ENCODE results near the gene AKR1C8.
"Not testable (repeated sequence)": the region's sequence is repeated elsewhere in the genome, so short reads cannot be mapped to it uniquely, and the experiment has no call there.

Gene AKR1C8

GRCh38 chr10:5165738-5166137 is 19.2 kb downstream of the AKR1C8 start:
- no peak for DNase-seq (ENCODE audit: low read depth)

DNA sequence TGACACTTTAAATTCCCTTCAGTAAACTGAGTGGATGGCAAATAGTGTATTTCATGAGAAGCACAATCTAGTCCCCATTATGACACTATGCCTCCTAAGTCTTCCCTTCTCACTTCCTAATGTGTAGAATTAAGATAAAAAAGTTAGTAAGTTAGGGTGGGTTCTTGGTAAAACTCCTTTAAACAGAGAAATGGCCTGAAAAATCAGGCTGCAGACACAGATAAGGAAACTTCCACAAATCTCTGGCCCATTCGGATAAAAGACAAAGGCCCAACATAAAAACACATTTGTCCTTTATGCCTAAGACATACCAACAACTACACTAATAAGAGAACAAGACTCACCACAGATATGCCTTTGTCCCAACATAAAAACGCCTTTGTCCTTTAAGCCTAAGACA is 21.5 kb downstream of the AKR1C8 start:
- no peak for DNase-seq (ENCODE audit: low read depth)

- DNase-seq (ENCODE audit: low read depth) = no peak
Measured at GRCh38 chr10:5159126-5159525, 25.8 kb downstream of the AKR1C8 start.

DNA sequence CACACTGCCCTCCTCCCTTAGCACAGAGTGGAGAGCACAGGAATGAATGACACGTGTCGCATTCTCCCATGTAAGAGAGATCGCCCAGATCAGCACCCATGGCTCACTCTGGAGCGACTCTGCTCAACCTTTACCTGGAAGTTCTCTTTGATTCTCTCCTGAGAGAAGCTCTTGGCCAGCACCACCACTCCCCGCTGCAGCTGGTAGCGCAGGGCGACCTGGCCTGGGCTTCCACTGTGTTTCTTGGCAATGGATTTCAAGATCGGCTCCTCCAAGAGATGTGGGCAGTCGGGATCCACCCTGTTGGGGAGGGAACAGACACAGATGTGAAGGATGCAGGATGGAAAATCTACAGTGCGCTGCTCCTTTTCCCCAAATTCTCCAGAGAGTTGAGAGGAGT is 27.4 kb downstream of the AKR1C8 start:
- DNase-seq (ENCODE audit: low read depth) = no peak

- DNase-seq (ENCODE audit: low read depth) = no peak
Measured at GRCh38 chr10:5155951-5156350, 29.0 kb downstream of the AKR1C8 start.

DNA sequence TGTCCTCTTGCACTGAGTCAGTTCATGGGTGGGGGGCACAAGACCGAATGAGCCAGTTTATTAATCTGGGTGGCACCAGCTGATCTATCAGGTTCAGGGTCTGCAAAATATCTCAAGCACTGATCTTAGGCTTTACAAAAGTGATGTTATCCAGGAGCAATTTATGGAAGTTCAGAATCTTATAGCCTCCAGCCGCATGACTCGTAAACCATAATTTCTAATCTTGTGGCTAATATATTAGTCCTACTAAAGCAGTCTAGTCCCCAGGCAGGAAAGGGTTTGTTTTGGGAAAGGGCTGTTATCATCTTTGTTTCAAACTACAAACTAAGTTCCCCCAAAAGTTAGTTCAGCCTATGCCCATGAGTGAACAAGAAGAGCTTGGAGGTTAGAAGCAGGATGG is 33.9 kb downstream of the AKR1C8 start:
- DNase-seq (ENCODE audit: low read depth) = no peak

DNA sequence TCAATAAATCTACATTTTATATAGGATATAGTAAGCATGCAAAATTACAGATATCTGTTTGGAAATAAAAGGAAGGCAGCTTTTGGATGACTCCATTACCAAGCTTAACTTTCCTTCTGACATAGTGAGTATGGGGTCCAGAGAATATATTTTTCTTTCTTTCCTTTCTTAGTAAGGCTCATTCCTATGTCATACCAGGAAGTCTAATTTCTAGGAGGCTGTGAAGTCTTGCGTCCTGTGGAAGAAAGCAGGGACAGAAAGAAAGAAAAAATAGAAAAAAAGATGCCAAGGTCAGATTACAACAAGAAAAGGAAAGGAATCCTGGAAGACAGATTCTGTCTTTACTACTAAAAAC is 36.3 kb downstream of the AKR1C8 start:
- no peak for DNase-seq (ENCODE audit: low read depth)

- no peak for DNase-seq (ENCODE audit: low read depth)
Measured at GRCh38 chr10:5147981-5148677, 36.8 kb downstream of the AKR1C8 start.

- no peak for DNase-seq (ENCODE audit: low read depth)
Measured at GRCh38 chr10:5147255-5147980, 37.5 kb downstream of the AKR1C8 start.

- DNase-seq (ENCODE audit: low read depth) = no peak
Measured at GRCh38 chr10:5146920-5147254, 38.1 kb downstream of the AKR1C8 start.

- no peak for DNase-seq (ENCODE audit: low read depth)
Measured at GRCh38 chr10:5143137-5143536, 41.8 kb downstream of the AKR1C8 start.

- DNase-seq (ENCODE audit: low read depth) = no peak
Measured at GRCh38 chr10:5142199-5142598, 42.8 kb downstream of the AKR1C8 start.

DNA sequence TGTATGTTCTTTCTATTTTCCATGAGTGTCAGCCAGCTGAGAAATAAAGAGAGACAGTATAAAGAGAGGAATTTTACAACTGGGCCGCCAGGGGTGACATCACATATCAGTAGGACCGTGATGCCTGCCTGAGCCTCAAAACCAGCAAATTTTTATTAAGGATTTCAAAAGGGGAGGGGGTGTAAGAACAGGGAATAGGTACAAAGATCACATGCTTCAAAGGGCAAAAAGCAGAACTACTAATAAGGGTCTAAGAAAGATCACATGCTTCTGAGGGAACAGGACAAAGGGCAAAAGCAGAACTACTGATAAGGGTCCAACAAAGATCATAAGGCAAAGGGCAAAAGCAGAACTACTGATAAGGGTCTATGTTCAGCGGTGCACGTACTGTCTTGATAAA is 47.3 kb downstream of the AKR1C8 start:
- not testable (repeated sequence) for DNase-seq (ENCODE audit: low read depth)

- no peak for DNase-seq (ENCODE audit: low read depth)
Measured at GRCh38 chr10:5136468-5137087, 48.4 kb downstream of the AKR1C8 start.

- no peak for DNase-seq (ENCODE audit: low read depth)
Measured at GRCh38 chr10:5135581-5135980, 49.4 kb downstream of the AKR1C8 start.

GRCh38 chr10:5125315-5126044 is 59.5 kb downstream of the AKR1C8 start:
- no peak for DNase-seq (ENCODE audit: low read depth)

DNA sequence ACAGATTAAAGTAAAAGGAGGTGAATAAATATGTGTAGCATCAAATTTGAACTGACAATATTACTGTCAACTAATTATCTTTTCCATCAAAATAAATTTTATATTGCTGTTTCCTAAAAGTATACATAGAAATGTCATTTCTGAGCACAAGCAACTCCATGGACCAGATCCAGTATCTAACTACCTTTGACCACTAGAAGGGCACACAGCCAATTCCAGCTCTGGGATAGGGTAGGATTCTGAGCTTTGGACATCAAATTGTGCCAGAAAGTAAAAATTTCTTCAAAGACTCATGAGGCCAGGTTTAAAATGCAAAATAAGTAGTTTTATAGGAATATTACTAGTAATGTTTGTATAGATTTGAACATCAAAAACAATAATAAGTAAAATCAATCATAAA is 61.1 kb downstream of the AKR1C8 start:
- no peak for DNase-seq (ENCODE audit: low read depth)

DNA sequence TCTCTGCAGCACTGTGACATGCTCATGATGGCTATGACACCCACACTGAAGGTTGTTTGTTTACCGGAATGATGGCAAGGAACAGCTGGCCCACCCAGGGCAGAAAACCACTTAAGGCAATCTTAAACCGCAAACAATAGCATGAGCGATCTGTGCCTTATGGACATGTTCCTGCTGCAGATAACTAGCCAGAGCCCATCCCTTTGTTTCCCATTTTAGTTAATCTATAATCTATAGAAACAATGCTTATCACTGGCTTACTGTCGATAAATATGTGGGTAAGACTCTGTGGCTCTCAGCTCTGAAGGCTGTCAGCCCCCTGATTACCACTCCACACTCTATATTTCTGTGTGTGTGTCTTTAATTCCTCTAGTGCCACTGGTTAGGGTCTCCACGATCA is 65.0 kb downstream of the AKR1C8 start:
- DNase-seq (ENCODE audit: low read depth) = not testable (repeated sequence)

GRCh38 chr10:5117026-5117425 is 67.9 kb downstream of the AKR1C8 start:
- DNase-seq (ENCODE audit: low read depth) = no peak

GRCh38 chr10:5116621-5117020 is 68.3 kb downstream of the AKR1C8 start:
- DNase-seq (ENCODE audit: low read depth) = no peak

DNA sequence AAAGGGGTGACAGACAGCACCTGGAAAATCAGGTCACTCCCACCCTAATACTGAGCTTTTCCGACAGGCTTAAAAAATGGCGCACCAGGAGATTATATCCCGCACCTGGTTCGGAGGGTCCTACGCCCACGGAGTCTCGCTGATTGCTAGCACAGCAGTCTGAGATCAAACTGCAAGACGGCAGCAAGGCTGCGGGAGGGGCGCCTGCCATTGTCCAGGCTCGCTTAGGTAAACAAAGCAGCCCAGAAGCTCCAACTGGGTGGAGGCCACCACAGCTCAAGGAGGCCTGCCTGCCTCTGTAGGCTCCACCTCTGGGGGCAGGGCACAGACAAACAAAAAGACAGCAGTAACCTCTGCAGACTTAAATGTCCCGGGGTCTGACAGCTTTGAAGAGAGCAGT is 75.1 kb downstream of the AKR1C8 start:
- not testable (repeated sequence) for DNase-seq (ENCODE audit: low read depth)

DNA sequence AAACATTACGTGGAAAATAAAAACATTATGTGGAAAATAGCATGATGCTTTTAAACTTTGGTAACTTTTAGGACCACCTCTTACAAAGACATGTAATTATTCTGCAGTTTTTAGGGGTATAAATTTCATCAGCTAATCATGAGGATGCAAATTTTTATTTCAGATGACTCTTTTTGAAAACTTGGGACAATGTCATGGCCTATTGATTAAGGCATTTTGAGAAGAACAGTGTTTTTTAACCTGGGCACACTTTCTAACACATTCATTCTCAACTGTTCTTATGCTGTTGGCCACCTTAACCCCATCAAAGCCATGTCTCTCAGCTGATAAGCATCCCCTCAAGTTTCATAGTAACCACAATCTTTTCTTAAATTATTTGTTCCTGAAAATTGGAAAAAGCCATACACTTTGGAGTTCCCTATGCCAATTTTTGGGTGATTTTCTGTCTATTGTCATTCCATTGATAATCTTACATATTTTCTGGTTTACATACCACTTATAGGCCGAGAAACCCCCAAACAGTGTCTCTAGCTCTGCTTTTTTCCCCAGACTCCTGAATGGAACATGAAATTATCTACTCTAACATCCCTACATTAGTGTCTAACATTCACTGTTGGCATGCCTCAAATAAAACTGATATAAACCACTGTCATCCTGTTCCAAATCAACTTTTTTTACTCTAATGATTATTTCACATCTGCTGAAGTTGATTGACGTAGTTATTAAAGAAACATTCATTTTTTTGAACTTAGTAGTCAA is 76.1 kb downstream of the AKR1C8 start:
- DNase-seq (ENCODE audit: low read depth) = no peak

Data from stimulated activated CD8-positive, alpha-beta memory T cell treated with anti-CD3 and anti-CD28 coated beads, Interleukin-15, amount 100 ng/mL, for 1 hour (primary cell).